GM12891 (cell line): ENCODE data around the gene HBZ.

Experiments used
- POLR2AphosphoS5 ChIP-seq: IDR thresholded peaks from 2 replicates; pipeline ENCODE4 v1.6.1; 2011; ENCODE audit warnings: low read depth, low read length, control low read depth
- SPI1 ChIP-seq: IDR thresholded peaks from 2 replicates; pipeline ENCODE4 v1.6.1; 2011; ENCODE audit warnings: low read depth, low read length, control low read depth

DNA sequence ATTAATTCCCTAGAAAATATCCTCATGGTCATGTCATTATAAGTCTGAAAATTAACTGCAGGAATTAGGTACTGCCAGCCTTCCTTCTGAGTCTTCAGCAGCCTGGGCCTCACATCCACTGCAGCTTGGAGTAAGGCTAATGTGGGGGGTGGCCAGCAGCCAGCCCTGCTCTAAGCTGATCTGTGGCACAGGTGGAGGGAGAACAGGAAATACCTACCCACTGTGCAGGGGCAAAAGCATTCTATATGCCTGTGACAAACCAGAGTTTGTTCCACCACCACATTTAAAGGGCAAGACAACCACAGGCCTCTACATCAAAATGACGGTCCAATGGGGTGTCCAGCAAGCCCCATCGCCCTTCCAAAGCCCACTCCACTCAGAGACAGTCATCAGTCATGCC lies 23.4 kb upstream of the HBZ start:
- TF ChIP-seq POLR2AphosphoS5 (no peak), SPI1 (no peak)
